Measurements from ENCODE around the gene C10orf53. TPM values are rescaled to one million over a fixed set of nuclear protein-coding genes. Genes with fewer than 3 reads are reported as not detected.
"Not testable (repeated sequence)": the region's sequence is repeated elsewhere in the genome, so short reads cannot be mapped to it uniquely, and the experiment has no call there.

C10orf53 gene
- total RNA-seq, 2 donors from 2014 or later, result not detected

DNA sequence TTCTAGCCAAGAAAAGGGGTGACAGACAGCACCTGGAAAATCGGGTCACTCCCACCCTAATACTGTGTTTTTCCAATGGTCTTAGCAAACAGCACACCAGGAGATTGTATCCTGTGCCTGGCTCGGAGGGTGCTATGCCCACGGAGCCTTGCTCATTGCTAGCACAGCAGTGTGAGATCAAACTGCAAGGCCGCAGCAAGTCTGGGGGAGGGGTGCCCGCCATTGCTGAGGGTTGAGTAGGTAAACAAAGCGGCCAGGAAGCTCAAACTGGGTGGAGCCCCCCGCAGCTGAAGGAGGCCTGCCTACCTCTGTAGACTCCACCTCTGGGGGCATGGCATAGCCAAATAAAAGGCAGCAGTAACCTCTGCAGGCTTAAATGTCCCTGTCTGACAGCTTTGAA, 35.7 kb downstream of the C10orf53 start:
- DNase-seq; intact Hi-C loops (cut with DNase I, micrococcal nuclease); ATAC-seq: not testable (repeated sequence)

DNA sequence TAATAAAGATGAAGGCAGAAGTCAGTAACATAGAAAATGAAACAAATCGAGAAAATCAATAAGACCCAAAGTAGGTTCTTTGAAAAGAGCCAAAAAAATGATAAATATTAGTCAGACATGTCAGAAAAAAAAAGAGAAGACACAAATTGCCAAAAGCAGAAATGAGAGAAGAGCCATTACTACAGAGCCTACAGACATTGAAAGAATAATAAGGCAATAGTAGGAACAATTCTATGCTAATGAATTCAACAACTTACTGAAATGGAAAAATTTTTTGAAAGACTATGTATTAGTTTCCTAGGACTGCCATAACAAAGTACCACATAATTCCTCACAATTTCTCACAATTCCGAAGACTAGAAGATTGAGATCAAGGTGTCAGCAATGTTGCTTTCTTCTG, 47.1 kb downstream of the C10orf53 start:
- intact Hi-C loops (cut with DNase I, micrococcal nuclease), result no loop called here
- DNase-seq (no peak), ATAC-seq (no peak)

DNA sequence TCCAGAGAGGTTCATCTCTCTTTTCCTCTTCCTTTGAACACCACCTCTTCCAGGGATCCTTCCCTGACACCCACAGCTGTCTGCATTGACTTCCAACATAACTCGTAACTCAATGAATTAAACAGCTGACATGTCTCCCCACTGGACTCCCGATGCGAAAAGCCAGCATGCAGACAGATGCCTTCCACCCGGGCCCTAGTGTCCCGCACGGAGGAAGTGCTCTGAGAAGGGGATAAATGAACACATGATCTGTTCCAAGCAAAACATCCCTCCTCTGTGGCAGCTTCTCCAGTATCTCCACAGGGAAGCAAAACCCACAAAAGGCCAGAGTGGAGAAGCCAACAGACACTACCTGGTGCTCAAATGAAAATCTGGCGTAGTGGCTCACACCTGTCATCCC, 54.4 kb downstream of the C10orf53 start:
- intact Hi-C loops (cut with DNase I, micrococcal nuclease), result no loop called here
- no peak for DNase-seq
- no peak for ATAC-seq

DNA sequence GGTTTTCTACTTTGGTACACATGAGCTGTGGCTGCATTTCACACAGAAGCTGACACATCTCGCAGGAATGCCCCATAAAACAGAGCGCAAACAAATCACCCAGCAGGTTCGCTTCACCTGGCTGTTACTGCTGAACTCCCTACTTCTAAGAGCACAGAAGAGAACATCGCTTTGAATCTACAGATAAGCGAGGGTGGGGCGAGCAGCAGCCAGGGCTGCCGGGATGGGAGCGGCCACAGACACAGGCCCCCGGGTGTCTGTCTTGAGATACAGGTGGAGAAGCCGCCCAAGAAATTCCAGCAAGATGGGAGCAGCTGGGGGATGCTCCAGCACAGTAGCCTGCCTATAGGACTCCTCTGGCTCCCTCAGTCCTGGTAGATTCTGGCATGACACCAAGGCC, 55.2 kb downstream of the C10orf53 start:
- peak; percentile 35 to 59 for DNase-seq
- peak; percentile 98 for ATAC-seq
- intact Hi-C loops (cut with DNase I, micrococcal nuclease), result no loop called here

DNA sequence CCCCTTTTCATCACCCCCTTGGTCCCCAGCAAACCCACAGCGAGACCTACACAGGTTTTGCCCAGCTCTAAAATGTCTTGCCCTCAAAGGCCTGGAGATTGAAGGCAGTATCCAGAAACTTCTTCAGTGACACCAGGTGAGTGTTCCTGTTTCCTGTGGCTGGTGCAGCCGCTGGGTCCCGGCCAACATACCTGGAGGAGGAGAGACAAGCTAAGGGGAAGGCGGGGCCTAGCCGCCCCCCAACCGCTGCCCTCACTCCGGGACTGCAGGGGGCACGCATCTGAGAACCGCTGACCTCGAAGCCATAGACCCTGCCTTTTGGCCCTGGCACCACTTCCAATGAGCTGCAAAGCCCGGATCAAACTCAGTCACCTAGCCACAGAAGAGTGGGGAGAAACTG, 55.7 kb downstream of the C10orf53 start:
- no peak for ATAC-seq

DNA sequence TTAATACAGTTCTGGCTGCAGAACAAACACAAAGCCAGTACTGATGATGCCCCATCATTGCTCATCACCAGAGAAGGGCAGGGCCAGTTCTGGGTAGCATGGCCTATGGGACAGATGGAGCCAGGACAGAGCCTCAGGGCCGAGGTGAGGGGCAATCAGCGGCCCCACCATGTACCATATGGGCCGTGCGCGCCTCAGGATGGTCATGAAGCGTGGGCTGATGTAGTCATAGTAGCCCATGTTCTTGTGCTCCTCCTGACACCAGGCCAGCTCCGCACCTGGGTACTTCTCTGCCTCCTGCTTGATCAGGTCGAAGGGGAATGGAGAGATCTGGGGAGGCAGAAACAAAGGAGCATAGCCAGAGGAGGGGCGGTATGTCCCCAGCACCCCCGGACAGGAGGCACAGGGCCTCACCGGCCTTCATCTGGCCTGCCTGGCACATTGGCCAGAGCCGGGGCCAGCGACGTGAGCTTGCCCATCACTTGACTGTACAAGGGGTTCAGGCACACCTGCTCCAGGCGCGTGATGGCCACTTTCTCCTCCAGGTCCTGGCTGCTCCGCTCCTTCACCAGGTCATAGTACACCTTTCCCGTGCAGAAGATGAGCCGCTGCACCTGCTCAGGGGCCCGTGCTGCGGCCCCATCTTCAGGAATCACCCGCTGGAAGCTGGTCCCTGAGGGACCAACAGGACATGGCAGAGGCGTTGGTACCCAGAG, 56.6 kb downstream of the C10orf53 start:
- DNase-seq, result no peak
- intact Hi-C loops (cut with DNase I, micrococcal nuclease), result no loop called here
- ATAC-seq, result no peak

More for the DNA sequence above, 55.7 kb downstream of the C10orf53 start:
- no peak for DNase-seq
- intact Hi-C loops (cut with DNase I, micrococcal nuclease), result no loop called here

- ATAC-seq (no peak), DNase-seq (no peak)
- intact Hi-C loops (cut with DNase I, micrococcal nuclease), result no loop called here
These were observed 57.2 kb downstream of the C10orf53 start for GRCh38 chr10:49736564-49737113.

DNA sequence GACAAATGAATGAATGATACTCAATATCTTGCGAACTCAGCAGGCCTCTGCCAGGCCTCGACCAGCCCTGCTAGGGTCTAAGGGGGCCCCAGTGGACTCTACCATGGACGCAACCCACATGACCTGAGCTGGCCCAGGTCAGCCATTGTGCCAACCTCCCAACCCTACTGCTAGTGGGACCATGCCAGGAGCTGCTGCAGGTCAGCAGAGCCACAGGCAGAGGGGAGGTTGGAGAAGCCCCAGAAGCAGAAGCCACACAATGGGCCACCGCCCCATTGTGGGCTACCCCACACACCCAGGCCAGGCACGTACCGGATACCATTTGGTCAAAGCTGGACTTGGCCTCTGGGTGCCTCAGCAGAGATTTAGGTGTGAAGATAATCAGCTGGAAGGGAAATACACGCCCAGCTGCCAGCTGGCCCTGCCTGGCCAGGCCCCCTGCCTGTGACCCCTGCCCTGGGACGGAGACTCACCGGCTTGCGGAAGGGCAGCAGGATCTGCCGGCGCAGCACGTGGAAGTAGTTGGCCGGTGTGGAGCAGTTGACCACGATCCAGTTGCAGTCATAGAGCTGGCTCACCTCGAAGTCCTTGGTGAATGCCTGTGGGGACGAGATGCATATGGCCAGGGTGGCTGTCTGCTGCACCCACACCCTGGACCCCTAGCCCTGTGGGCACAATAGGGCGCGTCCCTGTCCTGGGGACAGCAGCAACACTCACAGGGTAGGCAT, 58.2 kb downstream of the C10orf53 start:
- ATAC-seq (no peak), DNase-seq (no peak)
- intact Hi-C loops (cut with DNase I, micrococcal nuclease), result no loop called here

GRCh38 chr10:49738616-49739360, 59.3 kb downstream of the C10orf53 start:
- DNase-seq (no peak), ATAC-seq (no peak)
- intact Hi-C loops (cut with DNase I, micrococcal nuclease), result no loop called here

- no peak for ATAC-seq
- intact Hi-C loops (cut with DNase I, micrococcal nuclease), result no loop called here
These were observed 60.0 kb downstream of the C10orf53 start for GRCh38 chr10:49739426-49739825.

DNA sequence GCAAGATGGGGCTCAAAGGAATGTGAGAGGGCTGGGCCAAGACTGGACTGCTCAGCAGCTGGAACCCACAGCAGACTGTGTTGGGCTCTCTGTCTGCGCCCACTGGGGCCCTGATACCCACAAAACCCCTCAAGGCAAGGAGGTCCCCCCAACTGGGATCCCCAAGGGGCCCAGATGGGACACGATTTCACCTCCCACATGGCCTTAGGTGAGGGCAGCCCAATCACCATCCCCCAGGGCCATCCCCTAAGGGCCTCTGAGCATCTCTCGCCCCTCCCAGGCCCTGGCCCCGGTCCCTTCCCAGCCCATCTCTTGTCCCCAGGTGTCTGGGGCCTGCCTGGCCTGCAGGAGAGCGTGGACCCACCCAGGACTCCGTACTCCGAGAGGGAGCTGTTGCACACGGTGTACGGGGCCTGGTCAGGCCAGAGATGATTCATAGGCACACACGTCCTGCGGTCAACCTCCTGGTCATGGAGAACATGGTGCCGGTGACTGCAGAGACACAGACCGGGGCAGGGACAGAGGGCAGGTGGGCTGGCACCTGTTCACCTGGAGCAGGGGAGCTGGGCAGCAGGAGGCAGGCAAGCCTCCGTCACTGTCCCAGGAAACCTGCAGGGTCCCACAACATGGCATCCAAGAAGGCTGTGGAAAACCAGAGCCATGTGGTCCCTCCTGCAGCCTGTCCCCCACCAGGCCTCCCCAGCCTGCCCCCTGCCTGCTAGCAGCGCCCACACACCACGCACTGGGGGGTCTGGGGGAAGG, 61.1 kb downstream of the C10orf53 start:
- intact Hi-C loops (cut with DNase I, micrococcal nuclease), result no loop called here
- no peak for ATAC-seq
- DNase-seq, result no peak

More at GRCh38 chr10:49739426-49739825, 60.0 kb downstream of the C10orf53 start:
- no peak for DNase-seq

GRCh38 chr10:49741108-49741995, 61.9 kb downstream of the C10orf53 start:
- DNase-seq (no peak), ATAC-seq (no peak)
- intact Hi-C loops (cut with DNase I, micrococcal nuclease), result no loop called here

DNA sequence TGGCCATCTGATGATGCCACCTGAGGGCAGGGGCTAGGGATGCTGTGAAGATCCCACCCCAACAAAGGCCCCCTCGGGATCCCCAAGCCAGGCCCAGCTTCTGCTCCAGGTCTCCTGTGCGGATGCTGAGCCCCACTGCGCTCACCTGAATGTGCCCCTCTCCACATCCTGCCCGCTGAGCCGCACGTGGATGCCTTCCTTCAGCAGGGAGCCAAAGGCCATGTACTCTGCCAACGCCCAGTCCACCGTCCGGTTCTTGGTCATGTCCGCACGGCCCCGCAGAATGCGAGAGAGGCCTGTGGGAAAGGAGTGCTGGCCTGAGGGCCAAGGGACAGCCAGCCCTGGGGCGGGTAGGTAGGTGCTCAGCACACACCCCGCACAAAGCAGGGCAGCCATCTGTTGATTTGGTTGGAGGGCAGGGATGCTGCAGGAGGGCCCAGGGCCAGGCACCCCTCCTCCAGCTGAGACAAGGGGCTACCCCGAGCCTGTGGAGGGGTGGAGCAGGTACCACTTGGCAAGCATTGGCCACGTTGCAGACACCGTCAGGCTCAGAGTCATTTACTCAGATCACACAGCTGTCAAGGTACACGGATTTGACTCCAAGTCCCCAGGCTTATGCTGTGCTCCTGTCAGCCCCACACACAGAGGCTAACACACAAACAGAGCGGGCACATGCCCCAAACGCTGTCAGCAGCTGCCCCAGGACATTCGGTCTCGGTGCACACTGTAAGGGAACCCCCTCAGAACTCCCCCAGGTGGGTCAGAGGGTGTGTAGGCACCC, 63.4 kb downstream of the C10orf53 start:
- ATAC-seq (no peak), DNase-seq (no peak)
- intact Hi-C loops (cut with DNase I, micrococcal nuclease), result no loop called here

DNA sequence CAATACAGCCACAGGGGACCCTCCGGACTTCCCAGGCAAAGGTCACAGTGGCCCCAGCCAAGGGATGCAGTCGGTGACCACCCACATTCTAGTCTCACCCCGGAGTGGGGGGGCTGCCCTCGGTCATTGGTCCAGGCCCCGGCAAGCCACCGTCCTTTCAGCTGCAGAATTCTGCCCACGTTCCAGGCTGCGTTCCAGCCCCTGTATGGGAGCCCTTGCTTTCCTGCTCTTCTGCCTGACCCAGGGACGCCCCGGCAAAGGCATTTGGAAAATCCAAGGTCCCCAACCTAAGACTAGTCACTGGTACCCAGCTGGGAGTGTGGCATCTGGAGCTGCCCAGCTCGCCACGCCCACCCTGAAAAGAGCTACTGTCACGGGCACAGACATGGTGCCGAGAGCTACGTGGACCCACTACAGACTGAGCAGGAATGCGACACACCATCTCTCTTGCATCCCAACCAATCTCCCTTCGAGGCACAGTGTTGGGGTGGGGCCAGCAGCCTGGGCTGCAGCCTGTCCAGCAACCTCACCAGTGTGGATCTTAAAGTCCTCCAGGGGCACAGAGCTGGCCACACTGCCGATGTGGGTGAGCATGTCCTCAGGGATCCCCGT, 64.1 kb downstream of the C10orf53 start:
- intact Hi-C loops (cut with DNase I, micrococcal nuclease), result no loop called here
- no peak for DNase-seq
- ATAC-seq, result no peak

- ATAC-seq, result no peak
- intact Hi-C loops (cut with DNase I, micrococcal nuclease), result no loop called here
- DNase-seq, result no peak
These were observed 64.7 kb downstream of the C10orf53 start for GRCh38 chr10:49744091-49744685.

- DNase-seq (no peak), ATAC-seq (no peak)
- intact Hi-C loops (cut with DNase I, micrococcal nuclease), result no loop called here
These were observed 65.6 kb downstream of the C10orf53 start for GRCh38 chr10:49744924-49745605.

Measured in left colon (tissue), 2 donors.